ENCODE data around the gene FCSK. TPM values are rescaled to one million over a fixed set of nuclear protein-coding genes. Genes with fewer than 3 reads are reported as not detected.

FCSK gene
- total and polyA plus RNA-seq, 2 of the 8 experiments (the other 6 are each of a cell fraction or from before 2014, with no cell fraction given): 4.6 to 5.1 TPM

- no peak overlapping the region for H3K4me3 ChIP-seq (ENCODE audit: extremely low read depth in 1 of 4, insufficient read depth in 2 of 4, low read depth in 3 of 4, low read length in 4 of 4)
- no peaks in the 10 kb centered on the region for H3K79me2 ChIP-seq (ENCODE audit: control insufficient read depth in 1 of 2, insufficient read depth in 2 of 2, low read length in 2 of 2)
- ChIA-PET POLR2A (ENCODE audit: partially characterized antibody) (interaction anchor here (0.8 to 1.3 kb wide), 2 partner anchors 12 to 96 kb away, joined by 3 to 8 read pairs; no protein-coding TSS in a partner anchor), CTCF (ENCODE audit: partially characterized antibody) (interaction anchor here (0.6 to 13.6 kb wide), 4 partner anchors 14 to 111 kb away, joined by 3 to 117 read pairs (median 9); no protein-coding TSS in a partner anchor)
- H4K5ac ChIP-seq (ENCODE audit: insufficient read length, low read depth, low read length): no peak overlapping the region
- H2AFZ ChIP-seq (ENCODE audit: low read length): no peak overlapping the region
- no peak overlapping the region for H3K18ac ChIP-seq (ENCODE audit: extremely low read depth, low read length)
- H2BK120ac ChIP-seq (replicated peaks; ENCODE audit: low read depth, low read length): no peak overlapping the region
- FAIRE-seq (no peak), DNase-seq (ENCODE audit: low read depth in 1 of 2, low spot score in 2 of 2) (no peak)
- no peak overlapping the region for H2AK5ac ChIP-seq (ENCODE audit: low read depth, low read length)
- H4K91ac ChIP-seq (replicated peaks; ENCODE audit: insufficient read length, low read length): no peak overlapping the region
- H3K4ac ChIP-seq (replicated peaks; ENCODE audit: insufficient read length, low read depth, low read length): no peak overlapping the region
- H3K56ac ChIP-seq (replicated peaks; ENCODE audit: insufficient read length, low read depth, low read length): no peak overlapping the region
- H3K23ac ChIP-seq (ENCODE audit: insufficient read length): no peak overlapping the region
- no peak overlapping the region for H2BK15ac ChIP-seq (ENCODE audit: low read length)
- 94% methylated on average over 13 of the region's 13 CpGs; no CpG with 5 or more reads in 1 of the 2 experiments for WGBS, 2 experiments (ENCODE audit: extremely low coverage in 1 of 2, insufficient coverage in 1 of 2, insufficient read length in 1 of 2, insufficient replicate concordance in 2 of 2, low coverage in 1 of 2, low lambda C conversion rate in 2 of 2, missing lambda C conversion rate in 1 of 2)
- peaks cover 0 to 16% (median 5%) of the 10 kb centered on the region in 4 experiments; a peak in 4 of 8 replicates for H3K36me3 ChIP-seq (ENCODE audit: control insufficient read depth in 2 of 4, insufficient read depth in 4 of 4, low read length in 3 of 4)
- no peaks in the 10 kb centered on the region for H3K9me3 ChIP-seq (ENCODE audit: insufficient read depth in 2 of 2, low read depth in 1 of 2, low read length in 1 of 2)
- H2BK12ac ChIP-seq (ENCODE audit: low read depth, low read length): no peak overlapping the region
- H3K27ac ChIP-seq (ENCODE audit: low read depth, low read length): no peak overlapping the region
- no peak overlapping the region for H3K14ac ChIP-seq (ENCODE audit: insufficient read length)
- H4K8ac ChIP-seq (ENCODE audit: extremely low read depth, insufficient read depth, low read length): no peak overlapping the region
- peaks cover 0 to 8% (median under 1%) of the 10 kb centered on the region in 4 experiments; a peak in 2 of 7 replicates for H3K4me1 ChIP-seq (replicated peaks in 1 of 4; ENCODE audit: control insufficient read depth in 3 of 4, insufficient read depth in 4 of 4, low read length in 3 of 4)
- H3K23me2 ChIP-seq (ENCODE audit: low read depth, low read length): no peaks in the 10 kb centered on the region
- no peaks in the 10 kb centered on the region for H3K79me1 ChIP-seq (ENCODE audit: low read depth, low read length)
- H2BK20ac ChIP-seq (ENCODE audit: low read length): no peak overlapping the region
- no peak overlapping the region for H3K4me2 ChIP-seq (ENCODE audit: insufficient read depth in 1 of 2, low read depth in 2 of 2, low read length in 2 of 2)
- no peak overlapping the region for H2BK5ac ChIP-seq (ENCODE audit: low read depth, low read length)
- H3K27me3 ChIP-seq (replicated peaks in 1 of 4; ENCODE audit: control insufficient read depth in 3 of 4, extremely low read depth in 1 of 4, insufficient read depth in 3 of 4, low read length in 3 of 4): no peaks in the 10 kb centered on the region
- peaks cover 0 to 2% of the 10 kb centered on the region in 2 experiments for H4K20me1 ChIP-seq (replicated peaks in 1 of 2; ENCODE audit: control insufficient read depth in 1 of 2, insufficient read depth in 2 of 2, low read length in 2 of 2)
- H3K9ac ChIP-seq (replicated peaks in 1 of 4; ENCODE audit: extremely low read depth in 1 of 4, low read depth in 3 of 4, low read length in 3 of 4): no peak overlapping the region
- TF ChIP-seq NANOG (IDR thresholded peaks at IDR 0.05; ENCODE audit: insufficient read depth, low read depth, low read length, poor library complexity, severe bottlenecking) (no peak), E2F6 (IDR thresholded peaks at IDR 0.05) (no peak), ZNF274 (IDR thresholded peaks at IDR 0.05; ENCODE audit: borderline replicate concordance, extremely low read depth, low read length) (no peak), SIN3A (conservative IDR thresholded peaks at IDR 0.05 in 1 of 2, IDR thresholded peaks at IDR 0.05 in 1 of 2; ENCODE audit: low read depth in 1 of 2, low read length in 2 of 2) (no peak), RAD21 (IDR thresholded peaks at IDR 0.05 in 1 of 2, conservative IDR thresholded peaks at IDR 0.05 in 1 of 2; ENCODE audit: low read depth in 2 of 2, low read length in 2 of 2) (no peak), KDM1A (IDR thresholded peaks at IDR 0.05; ENCODE audit: borderline replicate concordance, low read length) (no peak), RBBP5 (IDR thresholded peaks at IDR 0.05; ENCODE audit: borderline replicate concordance, low read depth, low read length) (no peak), FOSL1 (IDR thresholded peaks at IDR 0.05; ENCODE audit: insufficient read depth, low read depth, low read length) (no peak), MAFK (IDR thresholded peaks at IDR 0.05; ENCODE audit: low read depth, low read length) (no peak), YY1 (IDR thresholded peaks at IDR 0.05; ENCODE audit: low read depth, low read length) (no peak), POLR2A (IDR thresholded peaks at IDR 0.05; ENCODE audit: control extremely low read depth in 1 of 2, low read depth in 2 of 2, low read length in 2 of 2) (no peak)
Observed at GRCh38 chr16:70476272-70477020, 22.1 kb downstream of the FCSK start.
